ENCODE data around the gene SLC25A11.

DNA sequence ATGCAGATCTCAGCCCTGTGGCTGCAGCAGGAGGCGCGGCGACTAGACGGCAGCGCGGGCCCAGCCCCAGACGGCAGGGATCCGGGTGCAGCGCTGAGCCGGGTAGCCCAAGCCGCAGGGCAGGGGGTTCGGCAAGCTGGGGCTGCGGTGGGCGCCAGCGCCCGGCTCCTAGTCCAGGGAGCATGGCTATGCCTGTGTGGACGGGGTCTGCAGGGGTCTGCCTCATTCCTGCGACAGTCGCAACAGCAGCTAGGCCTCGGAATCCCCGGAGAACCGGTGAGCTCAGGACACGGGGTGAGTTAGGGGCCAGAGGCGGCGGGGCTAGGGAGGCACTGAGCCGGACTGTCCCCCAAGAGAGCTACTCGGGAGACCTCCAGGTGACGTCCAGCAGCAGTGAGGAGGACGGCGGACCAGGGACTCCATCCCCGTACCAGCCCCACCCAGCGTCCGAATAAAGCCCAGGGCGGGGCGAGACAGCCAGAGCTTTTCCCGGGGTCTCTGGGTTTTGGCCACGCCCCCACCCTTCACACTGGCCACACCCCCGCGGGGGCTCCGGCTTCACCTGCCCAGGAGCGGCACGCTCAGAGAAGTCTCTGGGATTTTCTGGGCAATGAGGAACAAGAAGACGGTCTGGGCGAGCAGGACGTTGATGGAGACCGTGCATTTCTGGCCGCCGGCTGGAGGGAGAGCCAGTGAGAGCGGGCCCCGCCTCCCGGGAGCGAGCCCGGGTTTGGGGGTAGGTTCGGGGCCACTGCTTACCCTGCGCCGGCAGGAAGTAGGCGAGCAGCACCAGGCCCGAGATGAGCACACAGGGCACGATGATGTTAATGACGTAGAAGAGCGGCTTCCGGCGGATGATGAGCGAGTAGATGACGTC lies 39.4 kb downstream of the SLC25A11 start:
- TF ChIP-seq, protein P1, sequence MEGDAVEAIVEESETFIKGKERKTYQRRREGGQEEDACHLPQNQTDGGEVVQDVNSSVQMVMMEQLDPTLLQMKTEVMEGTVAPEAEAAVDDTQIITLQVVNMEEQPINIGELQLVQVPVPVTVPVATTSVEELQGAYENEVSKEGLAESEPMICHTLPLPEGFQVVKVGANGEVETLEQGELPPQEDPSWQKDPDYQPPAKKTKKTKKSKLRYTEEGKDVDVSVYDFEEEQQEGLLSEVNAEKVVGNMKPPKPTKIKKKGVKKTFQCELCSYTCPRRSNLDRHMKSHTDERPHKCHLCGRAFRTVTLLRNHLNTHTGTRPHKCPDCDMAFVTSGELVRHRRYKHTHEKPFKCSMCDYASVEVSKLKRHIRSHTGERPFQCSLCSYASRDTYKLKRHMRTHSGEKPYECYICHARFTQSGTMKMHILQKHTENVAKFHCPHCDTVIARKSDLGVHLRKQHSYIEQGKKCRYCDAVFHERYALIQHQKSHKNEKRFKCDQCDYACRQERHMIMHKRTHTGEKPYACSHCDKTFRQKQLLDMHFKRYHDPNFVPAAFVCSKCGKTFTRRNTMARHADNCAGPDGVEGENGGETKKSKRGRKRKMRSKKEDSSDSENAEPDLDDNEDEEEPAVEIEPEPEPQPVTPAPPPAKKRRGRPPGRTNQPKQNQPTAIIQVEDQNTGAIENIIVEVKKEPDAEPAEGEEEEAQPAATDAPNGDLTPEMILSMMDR (IDR thresholded peaks at IDR 0.05; ENCODE audit: extremely low read depth in 1 of 2, insufficient read depth in 1 of 2, low read depth in 1 of 2, low read length in 2 of 2), result no peak
- TF ChIP-seq, protein P2, sequence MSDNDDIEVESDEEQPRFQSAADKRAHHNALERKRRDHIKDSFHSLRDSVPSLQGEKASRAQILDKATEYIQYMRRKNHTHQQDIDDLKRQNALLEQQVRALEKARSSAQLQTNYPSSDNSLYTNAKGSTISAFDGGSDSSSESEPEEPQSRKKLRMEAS (IDR thresholded peaks at IDR 0.05; ENCODE audit: insufficient read depth, insufficient read length), result no peak
- TF ChIP-seq EZH2 (IDR thresholded peaks at IDR 0.05; ENCODE audit: borderline replicate concordance, low read depth, low read length, severe bottlenecking) (peak; percentile 33), GATA2 (IDR thresholded peaks at IDR 0.05; ENCODE audit: insufficient read depth, insufficient read length, low read depth, low read length) (no peak), POLR2A (IDR thresholded peaks at IDR 0.05; ENCODE audit: low read depth, low read length) (no peak), MYC (IDR thresholded peaks at IDR 0.05; ENCODE audit: low read depth, low read length) (no peak), FOS (IDR thresholded peaks at IDR 0.05; ENCODE audit: borderline replicate concordance, insufficient read depth, low read length) (no peak)
